Endothelial cell of umbilical vein (primary cell): ENCODE measurements around the gene ROCK2.

Experiments
- CTCF ChIP-seq, 2 donors: IDR thresholded peaks; 1 replicate in 1 of 2; 2 replicates in 1 of 2; pipeline ENCODE4 v1.5.1; 2011; ENCODE audit warnings: low read length in 2 of 2, mild to moderate bottlenecking in 2 of 2, moderate library complexity in 2 of 2, control low read depth in 1 of 2, inconsistent platforms in 1 of 2, low read depth in 1 of 2; ENCODE audit not compliant: insufficient read depth in 1 of 2; ENCODE audit errors: extremely low read depth in 1 of 2
- EZH2 ChIP-seq: IDR thresholded peaks from 2 replicates; pipeline ENCODE4 v1.6.1; 2012; ENCODE audit warnings: borderline replicate concordance, low read depth, mild to moderate bottlenecking, moderate library complexity, low read length, inconsistent platforms; ENCODE audit not compliant: severe bottlenecking
- MAX ChIP-seq: IDR thresholded peaks from 2 replicates; pipeline ENCODE4 v1.6.1; 2011; ENCODE audit not compliant: insufficient read depth, insufficient read length
- MYC ChIP-seq: IDR thresholded peaks from one replicate; pipeline ENCODE4 v1.6.1; 2011; ENCODE audit warnings: mild to moderate bottlenecking, low read depth, low read length
- POLR2A ChIP-seq: IDR thresholded peaks from 2 replicates; pipeline ENCODE4 v1.6.1; 2012; ENCODE audit warnings: low read depth, mild to moderate bottlenecking, control low read depth, low read length
- POLR2AphosphoS5 ChIP-seq: IDR thresholded peaks from 2 replicates; pipeline ENCODE4 v1.6.1; 2012; ENCODE audit warnings: low read depth, mild to moderate bottlenecking, control low read depth, low read length, moderate library complexity; ENCODE audit not compliant: insufficient read depth

- TF ChIP-seq CTCF (IDR thresholded peaks at IDR 0.05; ENCODE audit: extremely low read depth in 1 of 2, insufficient read depth in 1 of 2, low read depth in 1 of 2, low read length in 2 of 2) (no peak), POLR2AphosphoS5 (no peak), MYC (no peak), POLR2A (no peak), EZH2 (no peak), MAX (no peak)
Observed at GRCh38 chr2:11285499-11285898, 58.9 kb downstream of the ROCK2 start.
